Stimulated activated CD4-positive, alpha-beta T cell treated with anti-CD3 and anti-CD28 coated beads, Interleukin-4, amount 100 ng/mL, for 24 hours (primary cell): ENCODE data around the gene ZNF138.

ENCODE experiments used
- DNase-seq: peaks from one replicate; pipeline ENCODE4 v3.0.0-alpha.2; 2020

ZNF138 gene

DNA sequence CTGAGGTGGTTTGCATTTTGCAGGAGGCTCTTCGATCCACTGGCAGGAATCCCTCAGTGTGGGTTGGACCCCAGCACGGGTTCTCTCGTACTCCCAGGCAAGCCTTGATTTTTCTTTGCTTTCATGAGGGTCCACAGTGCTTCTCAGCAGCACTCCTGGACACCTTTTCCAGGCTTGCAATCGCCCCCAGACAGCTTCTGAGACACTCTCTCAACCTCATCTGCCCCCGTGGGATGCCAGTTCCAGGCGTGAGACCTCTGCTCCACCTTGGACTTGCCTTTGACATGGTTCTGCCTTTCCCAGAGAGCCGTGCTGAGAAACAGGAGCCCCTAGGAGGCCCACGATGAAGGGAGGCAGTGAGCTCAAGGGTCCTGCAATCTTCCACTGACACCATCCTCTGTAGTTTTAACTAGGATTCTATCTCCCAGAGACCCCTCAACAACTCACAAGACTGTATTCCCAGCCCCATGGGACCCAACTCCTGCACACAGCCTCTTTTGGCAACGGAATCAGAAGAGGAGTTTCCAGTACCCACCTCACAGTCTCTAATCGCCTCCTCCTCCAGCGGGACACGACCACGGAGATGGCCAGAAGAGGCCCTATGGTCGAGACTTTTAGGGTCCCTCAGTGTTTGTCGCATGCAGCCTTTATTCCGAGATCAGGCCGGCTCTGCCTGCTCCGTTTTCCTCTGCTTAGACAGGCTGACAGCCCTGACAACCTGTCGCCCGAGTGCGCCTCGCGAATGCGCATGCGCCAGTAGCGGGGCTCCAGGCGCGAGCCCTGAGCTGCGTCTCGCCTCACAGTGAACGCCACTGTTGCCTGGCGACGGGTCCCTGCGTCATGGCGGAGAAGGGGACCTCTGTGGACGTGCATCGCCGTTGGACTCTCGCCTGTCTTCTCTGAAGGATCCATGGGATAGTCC, 82.8 kb downstream of the ZNF138 start:
- peak; percentile 66 for DNase-seq

DNA sequence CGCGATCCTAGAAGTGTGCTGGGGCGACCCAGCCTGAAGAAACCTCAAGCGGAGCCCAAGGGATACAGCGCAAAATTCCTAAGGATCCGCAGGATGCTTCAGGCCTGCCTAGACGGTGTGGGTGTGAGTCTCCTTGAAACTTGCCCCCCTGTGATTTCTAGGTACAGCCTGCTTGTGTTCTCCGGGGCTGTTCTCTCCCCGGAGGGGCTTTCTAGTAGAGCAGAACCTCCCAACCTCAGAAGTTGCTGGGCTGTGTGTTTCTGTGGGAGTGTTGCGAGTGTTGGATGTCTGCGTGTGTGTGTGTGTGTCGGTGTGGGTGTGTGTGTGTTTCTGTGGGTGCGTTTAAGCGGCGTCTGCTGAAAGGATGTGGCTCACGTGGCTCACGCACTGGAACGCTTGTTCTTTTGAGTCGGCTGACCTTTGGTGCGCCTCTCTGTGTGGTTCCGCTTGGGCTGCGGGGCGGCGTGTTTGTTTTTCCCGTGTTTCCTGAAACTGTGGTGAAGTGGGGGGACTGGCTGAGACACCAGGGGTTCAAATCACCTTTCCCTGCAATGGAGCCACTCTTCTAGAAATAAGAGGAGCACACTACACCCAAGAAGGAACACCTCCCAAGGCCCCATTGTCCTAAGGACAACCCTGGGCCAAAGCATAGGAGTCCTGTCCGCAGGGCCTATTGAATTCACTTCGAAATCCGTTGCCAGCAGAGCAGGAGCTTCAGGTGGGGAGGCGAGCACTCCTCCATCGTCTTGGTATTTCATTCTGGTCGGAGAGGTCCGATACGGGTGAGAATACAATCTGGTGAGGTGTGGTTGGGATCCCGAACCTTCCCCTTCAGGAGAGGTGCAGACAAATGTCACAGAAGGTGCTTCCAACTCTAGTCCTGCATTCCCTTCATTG, 83.7 kb downstream of the ZNF138 start:
- DNase-seq: peak; percentile 2

DNA sequence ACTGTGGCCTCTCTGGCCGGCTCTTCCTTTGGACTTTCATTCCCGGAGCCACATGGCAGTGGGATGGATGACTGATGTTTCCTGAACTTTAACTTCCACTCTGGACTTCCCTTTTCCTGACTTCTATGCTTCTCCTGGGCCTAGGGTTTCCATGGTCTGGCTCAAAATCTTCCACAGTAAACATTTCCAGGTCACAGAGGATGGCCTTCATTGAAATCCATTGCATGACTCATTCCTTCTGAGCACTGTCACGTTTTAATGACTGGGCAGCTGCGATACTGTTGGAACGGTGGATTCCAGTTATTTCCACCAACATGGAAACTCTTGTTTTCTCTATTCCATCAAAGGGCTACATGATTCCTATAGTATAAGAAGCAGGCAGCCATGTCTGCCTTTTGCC, 84.5 kb downstream of the ZNF138 start:
- DNase-seq: peak; percentile 1

GRCh38 chr7:64879086-64879730, 85.0 kb downstream of the ZNF138 start:
- DNase-seq: peak; percentile 2

GRCh38 chr7:64879800-64880199, 85.6 kb downstream of the ZNF138 start:
- peak; percentile 2 for DNase-seq

GRCh38 chr7:64880322-64881297, 86.4 kb downstream of the ZNF138 start:
- DNase-seq: peak; percentile 2

DNA sequence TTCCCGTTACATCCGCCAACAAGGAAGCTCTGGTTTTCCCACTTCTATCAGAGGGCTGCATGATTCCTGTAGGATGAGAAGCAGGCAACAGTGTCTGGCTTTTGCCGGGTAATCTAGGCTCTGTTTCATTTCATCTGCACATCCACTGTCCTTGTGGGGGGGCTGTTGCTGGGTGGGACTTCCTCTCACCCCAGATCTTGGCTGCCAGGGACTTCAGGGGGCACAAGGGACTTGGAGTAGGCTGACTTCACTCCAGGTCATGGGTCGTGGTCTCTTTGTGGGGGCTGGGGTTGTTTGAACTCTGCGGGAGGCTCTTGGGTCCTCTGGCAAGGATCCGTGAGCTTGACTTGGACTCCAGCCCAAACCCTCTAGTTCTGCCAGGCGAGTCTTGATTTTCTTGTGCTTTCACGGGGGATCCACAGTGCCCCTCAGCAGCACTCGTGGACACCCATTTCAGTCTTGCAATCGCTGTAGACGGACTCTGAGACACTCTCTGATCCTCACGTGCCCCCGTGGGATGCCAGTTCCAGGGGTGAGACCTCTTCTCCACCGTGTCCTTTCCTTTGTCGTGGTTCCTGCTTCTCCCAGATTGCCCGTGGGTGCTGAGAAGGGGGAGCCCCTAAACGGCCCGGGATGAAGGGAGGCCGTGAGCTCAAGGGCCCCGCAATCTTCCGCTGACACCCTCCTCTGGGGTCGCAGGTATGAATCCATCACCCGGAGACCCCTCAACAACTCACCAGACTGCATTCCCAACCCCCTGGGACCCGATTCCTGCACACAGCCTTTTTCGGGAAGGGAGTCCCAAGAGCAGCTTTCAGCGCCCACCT, 87.4 kb downstream of the ZNF138 start:
- DNase-seq: peak; percentile 1

DNA sequence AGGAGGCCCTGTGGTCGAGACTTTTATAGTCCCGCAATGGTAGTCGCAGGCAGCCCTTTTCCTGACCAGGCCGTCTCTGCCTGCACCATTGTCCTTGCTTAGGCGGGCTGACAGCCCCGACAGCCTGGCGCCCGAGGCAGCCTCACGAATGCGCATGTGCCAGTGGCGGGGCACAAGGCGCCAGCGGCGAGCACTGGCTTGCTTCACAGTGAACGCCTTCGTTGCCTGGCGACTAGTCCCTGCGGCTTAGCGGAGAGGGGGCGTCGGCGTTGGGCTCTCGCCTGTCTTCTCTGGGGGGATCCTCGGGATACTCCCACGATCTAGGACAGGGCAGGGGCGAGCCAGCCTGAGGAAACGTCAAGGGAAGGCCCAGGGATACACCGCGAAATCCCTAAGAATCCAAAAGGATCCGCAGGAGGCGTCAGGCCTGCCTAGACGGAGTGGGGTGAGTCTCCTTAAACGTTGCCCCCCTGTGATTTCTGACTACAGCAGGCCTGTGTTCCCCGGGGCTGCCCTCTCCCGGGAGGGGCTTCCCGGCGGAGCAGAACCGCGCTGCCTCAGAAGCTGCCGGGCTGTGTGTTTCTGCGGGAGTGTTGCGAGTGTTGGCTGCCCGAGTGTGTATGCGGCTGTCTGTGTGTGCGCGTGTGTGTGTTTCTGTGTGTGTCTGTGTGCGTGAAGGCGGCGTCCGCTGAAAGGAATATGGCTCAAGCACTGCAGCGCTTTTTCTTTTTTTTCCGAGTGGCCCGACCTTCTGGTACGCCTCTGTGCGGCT, 88.3 kb downstream of the ZNF138 start:
- peak; percentile 30 for DNase-seq
